ENCODE data around the gene MRPS2. TPM values are rescaled to one million over a fixed set of nuclear protein-coding genes. Genes with fewer than 3 reads are reported as not detected.

MRPS2 gene
- total and polyA plus RNA-seq, 7 donors = 30.0 to 61.6 (median 37.7) TPM

- peak; percentile 59 for DNase-seq
- no peaks in the 10 kb centered on the region for H3K9me3 ChIP-seq
- H3K4me3 ChIP-seq = no peak overlapping the region
- TF ChIP-seq POLR2AphosphoS5 (IDR thresholded peaks at IDR 0.05) (no peak), POLR2A (IDR thresholded peaks at IDR 0.05) (no peak), CTCF (IDR thresholded peaks at IDR 0.05) (no peak), EP300 (IDR thresholded peaks at IDR 0.05) (no peak)
- WGBS, 2 donors = 97% methylated on average over 18 of the region's 18 CpGs
- H3K27ac ChIP-seq = no peak overlapping the region
- intact Hi-C loops (cut with DNase I) = no loop called here
- H3K4me1 ChIP-seq = no peaks in the 10 kb centered on the region
- H3K27me3 ChIP-seq = no peaks in the 10 kb centered on the region
- H3K36me3 ChIP-seq = peaks cover 5 to 63% (median 32%) of the 10 kb centered on the region in 4 donors
These were observed 12.5 kb upstream of the MRPS2 start for GRCh38 chr9:135488013-135488330.

DNA sequence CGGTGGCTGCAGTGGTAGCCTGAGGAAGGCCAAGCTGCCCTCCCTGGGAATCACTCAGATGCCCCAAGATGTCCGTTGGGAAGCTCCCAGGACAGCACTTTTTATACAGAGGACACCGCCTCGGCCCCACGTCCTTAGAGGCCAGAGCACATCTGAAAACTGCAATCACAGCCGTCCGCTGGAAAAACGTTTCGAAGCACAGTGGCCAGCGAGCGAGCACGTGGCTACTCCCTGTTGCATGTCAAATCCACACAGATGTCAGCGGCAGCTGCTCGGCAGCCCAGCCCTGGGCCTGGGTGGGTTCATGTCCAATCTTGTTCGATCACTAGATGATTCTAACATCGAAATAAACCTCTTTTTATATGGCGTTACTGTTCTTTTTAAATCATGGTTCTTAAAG is 12.0 kb upstream of the MRPS2 start:
- Histone ChIP-seq H3K27me3 (no peaks in the 10 kb centered on the region), H3K4me3 (no peak overlapping the region), H3K27ac (no peak overlapping the region), H3K9me3 (no peaks in the 10 kb centered on the region), H3K36me3 (peaks cover 5 to 61% (median 32%) of the 10 kb centered on the region in 4 donors), H3K4me1 (no peaks in the 10 kb centered on the region)
- intact Hi-C loops (cut with DNase I) = no loop called here
- peak; percentile 37 for DNase-seq
- WGBS, 2 donors = 93 to 94% methylated on average over 17 of the region's 17 CpGs
- TF ChIP-seq POLR2AphosphoS5 (IDR thresholded peaks at IDR 0.05) = no peak
- no peak for TF ChIP-seq EP300 (IDR thresholded peaks at IDR 0.05)
- TF ChIP-seq POLR2A (IDR thresholded peaks at IDR 0.05) = no peak
- TF ChIP-seq CTCF (IDR thresholded peaks at IDR 0.05) = no peak

GRCh38 chr9:135489188-135489906 is 11.1 kb upstream of the MRPS2 start:
- Histone ChIP-seq H3K36me3 (peaks cover 5 to 53% (median 27%) of the 10 kb centered on the region in 4 donors), H3K4me3 (no peak overlapping the region), H3K9me3 (no peaks in the 10 kb centered on the region), H3K27me3 (no peaks in the 10 kb centered on the region), H3K27ac (no peak overlapping the region), H3K4me1 (no peaks in the 10 kb centered on the region)
- no peak for TF ChIP-seq POLR2A (IDR thresholded peaks at IDR 0.05)
- no peak for TF ChIP-seq POLR2AphosphoS5 (IDR thresholded peaks at IDR 0.05)
- no peak for TF ChIP-seq EP300 (IDR thresholded peaks at IDR 0.05)
- TF ChIP-seq CTCF (IDR thresholded peaks at IDR 0.05) = no peak
- 87 to 91% methylated on average over 18 of the region's 18 CpGs for WGBS, 2 donors
- peak; percentile 35 for DNase-seq
- intact Hi-C loops (cut with DNase I) = no loop called here

DNA sequence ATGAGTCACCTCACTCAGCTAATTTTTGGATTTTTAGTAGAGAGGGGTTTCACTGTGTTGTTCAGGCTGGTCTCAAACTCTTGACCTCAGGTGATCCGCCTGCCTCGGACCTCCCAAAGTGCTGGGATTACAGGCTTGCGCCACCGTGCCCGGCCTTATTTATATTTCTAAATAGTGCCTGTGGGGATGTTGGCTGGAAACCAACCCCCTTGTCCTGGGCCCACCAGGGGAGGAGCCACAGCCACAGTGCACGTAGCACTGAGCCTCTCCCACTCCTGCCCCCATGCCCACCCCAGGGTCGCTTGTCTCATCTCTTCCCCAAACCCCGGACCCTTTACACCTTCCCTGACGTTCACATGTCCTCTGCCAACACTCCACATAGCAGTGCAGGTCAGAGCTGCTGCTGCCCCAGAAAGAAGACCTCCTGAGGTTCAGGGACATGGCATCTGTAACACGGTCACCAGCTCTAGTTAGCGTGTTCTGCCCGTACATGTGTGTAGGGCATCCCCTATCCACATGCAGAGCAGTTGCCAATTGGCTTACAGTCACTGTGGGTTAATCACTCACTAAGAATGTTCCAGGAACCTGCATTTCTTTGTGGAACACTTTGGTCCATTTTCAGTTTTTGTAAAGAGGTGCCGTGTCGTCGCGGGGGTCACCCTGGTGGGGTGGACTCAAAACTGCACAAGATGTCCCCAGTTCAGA is 10.2 kb upstream of the MRPS2 start:
- H3K4me3 ChIP-seq = no peak overlapping the region
- 91 to 95% methylated on average over 16 of the region's 16 CpGs for WGBS, 2 donors
- no peaks in the 10 kb centered on the region for H3K9me3 ChIP-seq
- TF ChIP-seq CTCF (IDR thresholded peaks at IDR 0.05) (no peak), POLR2AphosphoS5 (IDR thresholded peaks at IDR 0.05) (no peak), EP300 (IDR thresholded peaks at IDR 0.05) (no peak), POLR2A (IDR thresholded peaks at IDR 0.05) (no peak)
- no peaks in the 10 kb centered on the region for H3K27me3 ChIP-seq
- intact Hi-C loops (cut with DNase I) = no loop called here
- H3K4me1 ChIP-seq = no peaks in the 10 kb centered on the region
- DNase-seq = peak; percentile 35
- peaks cover 0 to 43% (median 18%) of the 10 kb centered on the region in 4 donors for H3K36me3 ChIP-seq
- H3K27ac ChIP-seq = no peak overlapping the region

Data from sigmoid colon (tissue), 7 donors.